ENCODE results near the gene ZCRB1.
"Not testable (repeated sequence)": the region's sequence is repeated elsewhere in the genome, so short reads cannot be mapped to it uniquely, and the experiment has no call there.

ZCRB1 gene

DNA sequence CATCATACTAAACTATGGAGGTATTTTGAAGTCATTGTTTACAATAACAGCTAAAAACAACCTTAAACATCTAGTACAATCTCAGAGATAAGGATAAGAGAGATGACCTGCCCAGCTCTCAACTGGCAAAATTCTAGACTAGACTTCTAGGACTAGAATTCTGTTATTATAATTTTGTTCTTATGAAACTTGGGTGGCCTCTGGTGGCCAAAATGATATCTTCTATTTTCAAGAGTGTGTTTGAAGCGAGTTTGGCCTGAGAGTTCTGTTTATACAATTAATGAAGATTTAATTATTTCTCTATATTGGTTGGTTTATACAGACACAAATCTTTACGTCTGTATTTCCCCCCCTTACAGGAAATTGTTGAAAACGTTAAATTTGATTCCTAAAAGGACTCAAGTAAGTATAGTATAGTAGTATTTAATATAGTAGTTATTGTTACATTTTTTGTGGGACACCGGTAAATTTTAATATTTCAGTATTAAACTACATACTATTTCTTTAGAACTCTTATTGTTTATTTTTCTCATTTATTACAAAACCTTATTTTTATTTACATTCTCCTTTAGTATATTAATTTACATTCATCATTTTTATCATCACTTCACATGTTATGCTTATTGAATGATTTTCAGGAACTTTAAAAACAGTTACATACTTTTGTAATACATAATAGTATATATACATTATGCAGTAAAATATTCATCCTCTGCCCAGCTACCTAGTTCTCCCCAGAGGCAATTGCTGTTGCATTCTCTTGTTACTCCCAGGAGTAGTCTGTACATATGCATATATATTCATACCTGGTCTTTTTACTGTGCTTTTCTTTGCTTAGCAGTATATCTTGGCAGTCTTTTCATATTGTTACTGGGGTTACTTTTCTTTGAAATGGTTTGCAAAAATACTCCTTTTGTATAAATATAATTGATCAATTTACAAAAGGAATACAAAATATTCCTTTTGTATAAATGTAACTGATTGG is 6.7 kb upstream of the ZCRB1 start:
- intact Hi-C loops (cut with DNase I): loop anchor here (1.0 to 10.0 kb wide), 2 partner anchors 202 to 308 kb away; no protein-coding TSS in a partner anchor
- DNase-seq: peak in 1 of 10 donors; percentile 8

DNA sequence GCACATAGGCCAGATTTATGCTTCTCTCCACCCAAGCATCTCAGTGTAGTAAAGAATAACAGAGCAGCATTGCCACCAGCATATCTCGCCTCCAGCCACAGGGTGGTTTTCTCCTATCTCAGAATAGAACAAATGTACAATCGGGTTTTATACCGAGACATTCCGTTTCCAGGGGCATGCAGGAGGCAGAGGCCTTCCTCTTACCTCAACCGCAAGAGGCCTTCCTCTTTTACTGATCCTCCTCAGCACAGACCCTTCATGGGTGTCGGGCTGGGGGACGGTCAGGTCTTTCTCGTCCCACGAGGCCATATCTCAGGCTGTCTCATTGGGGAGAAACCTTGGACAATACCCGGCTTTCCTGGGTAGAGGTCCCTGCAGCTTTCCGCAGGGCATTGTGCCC is 4.2 kb upstream of the ZCRB1 start:
- intact Hi-C loops (cut with DNase I): loop anchor here (10.0 kb wide), 1 partner anchor 305 kb away; no protein-coding TSS in a partner anchor
- not testable (repeated sequence) for DNase-seq

DNA sequence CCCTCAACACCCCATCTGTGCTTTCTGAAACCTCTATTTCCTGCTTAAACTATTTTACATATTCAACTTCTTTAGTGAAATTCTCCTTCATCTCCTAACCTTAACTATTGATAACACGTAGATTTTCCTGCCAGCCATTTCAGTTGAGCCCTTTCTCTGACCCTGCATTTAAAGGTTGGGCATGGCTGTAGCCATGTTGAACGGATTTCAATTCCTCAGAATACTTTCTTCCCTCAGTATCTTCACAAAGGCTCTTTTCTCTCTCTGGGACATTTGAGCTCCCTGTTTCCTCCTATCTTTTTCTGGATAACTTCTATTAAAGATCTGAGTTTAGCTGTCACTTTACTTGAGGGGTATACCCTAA is 1.3 kb upstream of the ZCRB1 start:
- intact Hi-C loops (cut with DNase I): loop anchor here (5.0 kb wide), 1 partner anchor 90 kb away; the partner anchor contains the start of gene YAF2
- no peak for DNase-seq

DNA sequence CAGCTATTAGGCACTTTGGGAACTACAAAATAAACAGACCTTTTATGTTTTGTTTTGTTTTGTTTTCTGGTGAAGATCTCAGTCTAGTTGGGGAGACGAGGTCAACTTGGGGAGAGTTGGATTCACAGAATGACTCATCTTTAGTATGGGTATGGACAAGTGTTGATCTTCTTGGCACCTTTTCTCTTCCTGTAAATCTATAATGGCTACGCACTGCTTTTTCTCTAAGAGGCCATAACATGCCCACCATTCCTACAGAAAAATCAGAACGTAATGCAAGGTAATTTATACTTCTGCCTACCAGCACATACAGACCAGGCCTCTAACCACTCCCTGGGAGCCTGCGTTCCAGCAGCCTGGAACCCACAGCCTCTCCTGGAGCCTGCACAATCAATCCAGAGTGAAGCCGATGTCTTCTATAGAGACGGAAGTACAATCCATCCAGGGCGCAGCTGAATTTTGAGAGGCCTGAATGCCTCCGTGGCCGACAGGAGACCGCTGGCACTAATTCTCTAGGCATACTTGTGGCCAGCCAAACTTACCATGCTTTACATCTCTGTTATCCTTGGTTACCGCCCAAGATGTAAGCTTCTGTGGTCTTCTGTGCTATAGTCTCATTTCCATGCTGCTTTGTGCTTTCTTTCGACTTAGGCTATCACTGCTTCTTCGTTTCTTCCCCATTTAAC is 790 bp upstream of the ZCRB1 start:
- intact Hi-C loops (cut with DNase I): loop anchor here (5.0 kb wide), 1 partner anchor 89 kb away; the partner anchor contains the start of gene YAF2
- peak in 3 of 10 donors; percentile 10 to 69 (median 12) for DNase-seq

DNA sequence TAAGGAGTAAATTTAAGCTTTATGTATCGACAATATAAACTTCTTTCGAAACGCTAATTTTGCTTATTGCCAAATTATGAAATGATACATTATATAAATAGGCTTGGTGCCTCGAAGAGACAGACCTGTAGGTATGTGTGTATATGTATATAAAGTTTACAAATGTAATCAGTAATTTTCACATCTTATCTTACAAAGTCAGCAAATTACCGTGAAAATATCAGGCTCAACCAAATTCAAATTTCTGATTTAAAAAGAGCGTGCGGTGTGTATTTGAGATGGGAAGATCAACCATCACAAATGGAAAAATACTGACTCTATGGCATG is 605 bp downstream of the ZCRB1 start:
- intact Hi-C loops (cut with DNase I): loop anchor here (5.0 kb wide), 1 partner anchor 88 kb away; the partner anchor contains the start of gene YAF2
- DNase-seq: no peak

DNA sequence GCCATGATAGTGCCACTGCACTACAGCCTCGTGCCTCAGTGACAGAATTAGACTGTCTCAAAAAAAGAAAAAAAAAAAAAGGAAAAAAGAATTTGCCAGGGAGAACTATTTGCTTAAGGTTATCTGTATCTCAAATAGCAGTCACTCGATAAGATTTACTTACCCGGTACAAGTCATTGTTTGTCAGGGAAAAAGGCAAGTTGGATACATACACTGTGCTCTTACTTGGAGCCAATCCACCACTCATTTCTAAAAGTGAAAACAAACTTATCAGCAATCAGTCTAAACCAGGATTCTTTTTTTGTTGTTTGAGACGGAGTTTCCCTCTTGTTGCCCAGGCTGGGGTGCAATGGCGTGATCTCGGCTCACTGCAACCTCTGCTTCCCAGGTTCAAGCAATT is 2.0 kb downstream of the ZCRB1 start:
- DNase-seq: no peak
- intact Hi-C loops (cut with DNase I): no loop called here

DNA sequence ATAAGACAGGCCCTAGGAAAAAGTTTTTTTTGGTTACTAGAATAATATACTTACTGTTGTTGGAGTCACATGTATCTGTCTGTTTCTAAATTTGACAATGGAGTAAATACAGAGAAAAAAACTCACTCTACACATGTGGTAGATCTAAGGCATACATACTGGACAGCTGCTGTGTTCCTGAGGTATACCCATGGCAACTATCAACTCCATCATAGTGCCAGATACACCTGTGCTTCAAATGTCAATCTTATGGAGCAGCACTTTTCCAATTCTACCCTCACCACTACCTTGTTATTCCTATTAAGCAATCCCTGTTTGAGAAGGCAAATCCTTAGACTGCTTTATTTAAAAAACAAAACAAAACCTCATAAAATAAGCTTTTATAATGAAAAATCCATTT is 3.3 kb downstream of the ZCRB1 start:
- intact Hi-C loops (cut with DNase I): no loop called here
- DNase-seq: no peak

DNA sequence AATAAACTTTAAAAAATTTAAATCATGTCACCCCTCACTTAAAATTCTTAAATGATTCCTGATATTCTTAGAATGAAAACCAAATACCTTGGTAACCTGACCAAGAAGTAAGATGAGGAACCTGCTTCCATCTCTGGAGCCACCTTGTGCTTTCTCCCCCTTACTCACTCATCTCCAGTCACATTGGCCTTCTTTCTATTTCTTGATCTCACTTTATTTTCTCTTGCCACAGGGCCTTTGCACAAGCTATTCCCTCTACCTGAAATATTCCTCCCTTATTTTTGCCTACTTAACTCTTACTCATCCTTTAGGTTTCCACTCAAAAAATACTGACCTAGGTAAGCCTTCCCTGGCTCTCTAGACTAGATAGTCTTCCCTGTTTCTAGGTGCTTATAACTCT is 5.1 kb downstream of the ZCRB1 start:
- intact Hi-C loops (cut with DNase I): no loop called here
- DNase-seq: no peak

DNA sequence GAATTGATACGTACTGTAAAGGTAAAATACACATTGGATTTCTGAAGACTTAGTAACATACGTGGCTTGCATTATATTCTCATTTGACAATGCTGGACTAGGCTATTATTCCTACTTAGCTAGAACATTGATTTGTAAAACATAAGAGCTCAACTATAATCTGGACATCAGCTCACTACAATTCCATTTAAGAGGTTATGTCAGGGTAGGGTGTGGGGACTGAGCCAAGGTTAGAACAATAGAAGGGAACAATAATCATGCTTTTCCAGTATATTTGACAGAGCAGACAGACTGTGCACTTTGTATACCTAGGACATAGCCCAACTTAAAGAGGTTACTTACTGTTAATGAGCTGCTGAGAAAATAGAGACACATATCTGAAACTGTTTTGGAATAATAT is 10.8 kb downstream of the ZCRB1 start:
- DNase-seq: no peak
- intact Hi-C loops (cut with DNase I): no loop called here

DNA sequence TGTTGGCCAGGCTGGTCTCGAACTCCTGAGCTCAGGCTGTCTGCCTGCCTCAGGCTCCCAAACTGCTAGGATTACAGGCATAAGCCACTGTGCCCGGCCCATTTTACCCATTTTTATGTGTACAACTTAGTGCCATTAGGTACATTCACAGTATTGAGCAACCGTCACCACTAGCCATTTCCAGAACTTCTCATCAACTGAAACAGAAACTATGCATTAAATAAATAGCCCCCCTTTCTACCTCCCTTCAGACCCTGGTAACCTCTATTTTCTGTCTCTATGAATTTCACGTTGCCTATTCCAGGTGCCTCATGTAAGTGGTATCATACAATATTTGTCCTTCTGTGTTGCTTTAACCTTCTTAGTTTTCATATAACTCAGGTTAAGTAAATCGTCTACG is 15.9 kb downstream of the ZCRB1 start:
- DNase-seq: no peak
- intact Hi-C loops (cut with DNase I): no loop called here

DNA sequence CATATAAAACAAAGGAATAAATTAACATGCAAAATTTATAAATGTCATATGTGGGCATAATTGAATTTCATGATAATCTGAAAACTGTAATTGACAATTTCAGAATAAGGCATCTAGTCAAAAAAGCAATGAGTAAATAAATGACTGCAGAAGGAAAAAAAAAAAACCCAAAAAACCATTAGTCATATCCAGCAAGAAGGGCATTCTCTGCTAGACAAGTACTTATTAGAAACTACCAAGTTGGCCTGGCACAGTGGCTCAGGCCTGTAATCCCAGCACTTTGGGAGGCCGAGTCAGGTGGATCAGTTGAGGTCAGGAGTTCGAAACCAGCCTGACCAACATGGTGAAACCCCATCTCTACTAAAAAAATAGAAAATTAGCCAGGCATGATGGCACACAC is 17.5 kb downstream of the ZCRB1 start:
- DNase-seq: no peak
- intact Hi-C loops (cut with DNase I): no loop called here

DNA sequence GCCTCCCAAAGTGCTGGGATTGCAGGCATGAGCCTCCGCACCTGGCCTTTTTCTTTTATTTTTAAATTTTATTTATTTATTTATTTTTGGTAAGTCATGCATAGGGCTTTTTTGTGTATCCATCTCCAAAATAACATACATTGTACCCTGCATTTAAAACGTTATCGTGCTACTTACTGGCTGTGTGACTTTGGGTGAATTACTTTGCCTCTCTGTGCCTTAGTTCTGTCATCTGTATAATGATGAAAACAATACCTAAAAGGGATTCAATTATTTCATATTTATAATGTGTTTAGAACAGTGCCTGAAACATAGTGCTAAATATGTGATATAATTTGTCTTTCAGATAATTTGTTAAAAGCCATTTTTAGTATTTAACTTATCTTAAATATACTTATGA is 19.6 kb downstream of the ZCRB1 start:
- intact Hi-C loops (cut with DNase I): no loop called here
- no peak for DNase-seq

DNA sequence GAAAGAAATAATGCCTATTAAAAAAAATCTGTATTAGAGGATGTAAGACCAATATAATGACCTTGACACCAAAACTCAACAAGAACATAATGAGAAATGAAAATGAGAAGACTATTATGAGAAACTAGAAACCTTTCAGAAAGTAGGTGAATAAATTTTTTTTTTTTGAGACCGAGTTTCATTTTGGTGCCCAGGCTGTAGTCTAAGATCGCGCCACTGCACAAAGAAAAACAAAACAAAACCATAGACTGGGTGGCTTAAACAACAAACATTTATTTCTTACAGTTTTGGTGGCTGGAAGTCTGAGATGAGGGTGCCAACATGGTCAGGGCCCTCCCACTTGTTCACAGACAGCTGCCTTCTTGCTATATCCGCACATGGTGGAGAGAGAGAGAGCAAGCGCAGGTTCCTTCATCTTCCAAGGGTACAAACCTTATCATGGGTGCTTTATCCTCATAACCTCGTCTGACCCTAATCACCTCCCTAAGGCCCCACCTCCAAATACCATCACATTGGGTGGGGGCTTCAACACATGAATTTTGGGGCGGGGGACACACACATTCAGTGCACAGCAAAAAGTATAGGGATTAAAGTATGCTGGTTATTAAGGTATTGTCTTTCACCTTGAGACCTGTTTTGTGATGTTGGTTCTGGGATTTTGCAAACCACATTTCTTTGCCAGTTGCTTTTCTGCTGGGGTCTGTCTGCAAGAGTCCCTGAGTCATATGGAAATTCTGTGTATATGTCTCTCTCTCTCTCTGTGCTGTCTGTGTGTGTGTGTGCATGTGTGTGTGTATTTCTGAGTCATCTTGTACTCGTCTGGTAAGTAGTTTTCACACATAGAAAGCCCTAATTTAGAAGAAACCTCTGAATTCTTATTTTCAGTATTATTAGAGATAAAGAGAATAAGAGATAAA is 26.2 kb downstream of the ZCRB1 start:
- DNase-seq: no peak
- intact Hi-C loops (cut with DNase I): no loop called here

DNA sequence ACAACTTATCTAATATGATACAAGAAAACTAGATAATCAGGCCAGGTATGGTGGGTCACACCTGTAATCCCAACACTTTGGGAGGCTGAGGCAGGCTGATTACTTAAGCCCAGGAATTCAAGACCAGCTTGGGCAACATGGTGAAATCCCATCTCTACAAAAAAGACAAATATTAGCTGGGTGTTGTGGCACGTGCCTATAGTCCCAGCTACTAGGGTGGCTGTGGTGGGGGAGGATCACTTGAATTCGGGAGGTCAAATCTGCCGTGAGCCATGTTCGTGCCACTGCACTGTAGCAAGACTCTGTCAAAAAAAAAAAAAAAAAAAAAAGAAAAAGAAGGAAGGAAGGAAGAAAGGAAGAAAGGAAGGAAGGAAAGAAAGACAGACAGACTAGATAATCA is 27.0 kb downstream of the ZCRB1 start:
- intact Hi-C loops (cut with DNase I): no loop called here
- DNase-seq: no peak

DNA sequence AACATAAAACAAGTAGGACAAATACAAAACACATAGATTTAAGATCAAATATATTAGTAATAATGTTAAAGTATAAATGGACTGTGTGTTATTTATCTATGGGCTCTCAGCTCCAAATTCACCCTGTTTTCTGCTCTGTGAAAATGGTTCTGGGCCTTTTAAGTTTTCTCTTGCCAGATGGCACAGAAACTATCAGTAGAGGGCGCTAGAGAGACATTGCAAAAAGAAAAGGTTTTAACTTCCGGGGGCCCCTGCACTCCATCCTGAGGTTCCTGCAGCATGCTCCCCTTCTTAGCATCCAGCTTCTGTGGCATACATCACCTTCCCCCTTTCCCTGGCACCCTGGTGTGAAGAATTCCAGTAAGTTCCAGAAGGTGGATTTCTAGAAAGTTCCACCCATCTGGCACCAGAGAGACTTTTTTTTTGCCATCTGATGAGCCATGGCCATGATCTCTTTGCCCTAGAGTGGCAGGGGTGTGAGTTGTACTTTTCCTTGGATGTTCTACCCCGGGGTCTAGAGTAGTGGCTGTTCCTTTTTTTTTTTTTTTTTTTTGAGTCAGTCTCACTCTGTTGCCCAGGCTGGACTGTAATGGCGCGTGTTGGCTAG is 29.3 kb downstream of the ZCRB1 start:
- no peak for DNase-seq
- intact Hi-C loops (cut with DNase I): no loop called here

DNA sequence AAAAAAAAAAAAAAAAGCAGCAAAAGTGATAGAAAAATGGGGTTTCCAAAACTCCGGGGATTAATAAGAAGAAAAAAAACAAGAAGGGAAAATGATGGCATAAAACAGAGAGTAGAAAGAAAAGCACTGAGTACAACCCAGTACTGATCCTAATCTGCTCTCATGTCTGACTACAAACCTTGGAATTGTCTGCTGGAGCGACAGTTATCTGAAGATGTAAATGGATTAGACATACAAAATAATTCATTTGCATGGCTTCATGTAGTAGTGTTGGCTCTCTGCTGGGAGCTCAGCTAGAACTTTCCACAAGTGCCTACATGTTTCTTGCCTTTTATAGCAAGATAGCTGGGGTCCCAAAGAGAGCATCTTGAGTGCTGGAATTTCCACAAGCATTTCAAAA is 34.2 kb downstream of the ZCRB1 start:
- DNase-seq: no peak
- intact Hi-C loops (cut with DNase I): no loop called here

DNA sequence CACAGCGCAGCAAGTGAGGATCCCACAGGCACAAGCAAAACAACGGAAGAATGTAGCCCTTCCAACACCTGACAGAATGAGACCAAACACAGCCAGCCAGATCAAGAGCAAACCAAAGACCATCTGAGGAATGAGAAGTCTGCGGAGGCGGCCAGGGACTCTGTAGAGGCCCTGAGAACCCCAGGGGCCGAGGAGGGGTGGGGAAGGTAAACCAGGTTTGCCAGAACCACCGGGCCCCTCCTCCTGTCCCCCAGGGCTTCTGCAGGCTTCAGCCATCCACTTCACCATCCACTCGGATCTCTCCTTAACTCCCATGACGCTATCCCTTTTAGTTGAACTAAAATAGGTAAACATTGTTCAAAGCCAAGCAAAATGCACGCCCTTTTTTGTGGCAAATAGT is 37.4 kb downstream of the ZCRB1 start:
- intact Hi-C loops (cut with DNase I): no loop called here
- no peak for DNase-seq

DNA sequence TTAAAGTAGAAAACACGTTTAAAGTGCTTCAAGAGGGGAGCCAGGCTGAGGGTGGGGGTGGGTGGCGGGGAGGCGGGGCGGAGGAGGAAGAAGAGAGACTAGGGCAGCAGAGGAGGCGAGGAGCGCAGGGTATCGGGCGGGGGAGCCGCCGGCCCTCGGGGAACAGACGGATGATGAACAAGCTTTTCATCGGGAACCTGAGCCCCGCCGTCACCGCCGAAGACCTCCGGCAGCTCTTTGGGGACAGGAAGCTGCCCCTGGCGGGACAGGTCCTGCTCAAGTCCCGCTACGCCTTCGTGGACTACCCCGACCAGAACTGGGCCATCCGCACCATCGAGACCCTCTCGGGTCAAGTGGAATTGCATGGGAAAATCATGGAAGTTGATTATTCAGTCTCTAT is 39.2 kb downstream of the ZCRB1 start:
- DNase-seq: peak in 1 of 10 donors; percentile 85
- intact Hi-C loops (cut with DNase I): no loop called here

DNA sequence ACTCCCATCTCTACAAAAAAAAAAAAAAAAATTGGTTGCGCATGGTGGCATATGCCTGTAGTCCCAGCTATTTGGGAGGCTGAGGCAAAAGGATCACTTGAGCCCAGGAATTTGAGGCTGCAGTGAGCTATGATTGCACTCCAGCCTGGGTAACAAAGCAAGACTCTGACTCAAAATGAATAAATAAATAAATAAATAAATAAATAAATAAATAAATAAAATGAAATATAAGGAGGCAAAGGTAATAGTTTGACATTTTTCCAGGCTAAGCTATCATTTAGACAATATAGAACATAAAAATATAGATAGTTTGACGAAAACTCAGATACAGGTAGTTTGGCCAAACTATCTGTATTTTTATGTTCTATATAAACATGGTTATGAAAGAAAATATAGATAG is 40.5 kb downstream of the ZCRB1 start:
- DNase-seq: no peak
- intact Hi-C loops (cut with DNase I): no loop called here

DNA sequence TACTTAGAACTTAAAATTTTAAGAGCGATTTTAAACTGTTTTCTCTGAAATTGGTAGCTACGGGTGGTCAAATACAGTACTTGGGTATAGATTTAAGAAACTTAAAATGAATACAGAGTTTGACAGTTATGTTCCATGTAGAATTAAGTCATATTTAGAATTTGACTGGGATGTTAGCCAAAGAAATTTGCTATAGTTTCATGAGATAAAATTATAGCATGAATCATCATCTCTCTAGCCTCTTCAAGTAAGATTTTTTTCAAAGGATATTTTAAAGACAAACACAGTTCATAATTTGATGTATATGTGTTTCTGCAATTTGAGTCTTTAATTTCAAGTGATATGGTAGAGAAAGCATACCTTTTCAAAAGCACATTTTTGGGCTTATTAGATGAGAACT is 41.0 kb downstream of the ZCRB1 start:
- intact Hi-C loops (cut with DNase I): no loop called here
- DNase-seq: no peak

Measured in posterior cingulate gyrus (tissue), 11 donors.